GM10847 (cell line): ENCODE measurements around the gene MYL10.

ENCODE experiments used
- POLR2A ChIP-seq: IDR thresholded peaks from 2 replicates; pipeline ENCODE4 v1.6.1; 2011; ENCODE audit not compliant: insufficient read length; ENCODE audit errors: extremely low read depth

MYL10 gene

GRCh38 chr7:101596898-101597297 lies 32.2 kb downstream of the MYL10 start:
- TF ChIP-seq POLR2A: no peak

GRCh38 chr7:101595766-101596537 lies 33.1 kb downstream of the MYL10 start:
- no peak for TF ChIP-seq POLR2A

GRCh38 chr7:101595246-101595645 lies 33.9 kb downstream of the MYL10 start:
- TF ChIP-seq POLR2A: no peak

- TF ChIP-seq POLR2A: no peak
Measured at GRCh38 chr7:101594790-101595189, 34.3 kb downstream of the MYL10 start.

GRCh38 chr7:101593556-101593955 lies 35.5 kb downstream of the MYL10 start:
- no peak for TF ChIP-seq POLR2A

- TF ChIP-seq POLR2A: no peak
Measured at GRCh38 chr7:101591504-101591903, 37.6 kb downstream of the MYL10 start.

- no peak for TF ChIP-seq POLR2A
Measured at GRCh38 chr7:101590663-101591435, 38.2 kb downstream of the MYL10 start.

- no peak for TF ChIP-seq POLR2A
Measured at GRCh38 chr7:101589976-101590662, 39.0 kb downstream of the MYL10 start.

- no peak for TF ChIP-seq POLR2A
Measured at GRCh38 chr7:101589052-101589451, 40.0 kb downstream of the MYL10 start.

- no peak for TF ChIP-seq POLR2A
Measured at GRCh38 chr7:101588131-101588935, 40.8 kb downstream of the MYL10 start.

GRCh38 chr7:101586906-101587677 lies 42.0 kb downstream of the MYL10 start:
- no peak for TF ChIP-seq POLR2A

- TF ChIP-seq POLR2A: no peak
Measured at GRCh38 chr7:101586078-101586905, 42.8 kb downstream of the MYL10 start.

GRCh38 chr7:101582971-101583370 lies 46.1 kb downstream of the MYL10 start:
- TF ChIP-seq POLR2A: no peak
